Trophoblast cell (in vitro differentiated cells and primary cell): ENCODE results near the gene OXNAD1.
A peak's percentile ranks its signal among the peaks of the same experiment; 100 is the strongest.

Experiments
- DNase-seq, 2 donors: peaks; one replicate each; pipeline ENCODE4 v3.0.0-alpha.2; 2016
- H2AFZ ChIP-seq: 2 replicates; pipeline ENCODE4 v1.6.1; 2013; ENCODE audit warnings: low read length, moderate library complexity, mild to moderate bottlenecking; ENCODE audit not compliant: insufficient read depth, poor library complexity
- H2AK5ac ChIP-seq: 2 replicates; pipeline ENCODE4 v1.6.1; 2013; ENCODE audit warnings: mild to moderate bottlenecking, low read length
- H2BK120ac ChIP-seq: 2 replicates; pipeline ENCODE4 v1.6.1; 2013; ENCODE audit warnings: low read length, mild to moderate bottlenecking, moderate library complexity; ENCODE audit not compliant: insufficient read depth, poor library complexity
- H2BK12ac ChIP-seq: 2 replicates; pipeline ENCODE4 v1.6.1; 2013; ENCODE audit warnings: mild to moderate bottlenecking, low read length, moderate library complexity
- H2BK5ac ChIP-seq: 2 replicates; pipeline ENCODE4 v1.6.1; 2013; ENCODE audit warnings: low read length, low read depth, moderate library complexity, mild to moderate bottlenecking; ENCODE audit not compliant: poor library complexity
- H3K14ac ChIP-seq: 2 replicates; pipeline ENCODE4 v1.6.1; 2013; ENCODE audit warnings: mild to moderate bottlenecking, low read length
- H3K18ac ChIP-seq: 2 replicates; pipeline ENCODE4 v1.6.1; 2013; ENCODE audit warnings: mild to moderate bottlenecking, low read length
- H3K23ac ChIP-seq: 2 replicates; pipeline ENCODE4 v1.6.1; 2013; ENCODE audit warnings: low read length
- H3K27ac ChIP-seq: 2 replicates; pipeline ENCODE4 v1.5.1; 2013; ENCODE audit warnings: low read depth, mild to moderate bottlenecking, inconsistent platforms, low read length, moderate library complexity
- H3K27me3 ChIP-seq: 2 replicates; pipeline ENCODE4 v1.6.1; 2013; ENCODE audit warnings: inconsistent platforms, mild to moderate bottlenecking, low read length, moderate library complexity; ENCODE audit not compliant: insufficient read depth
- H3K36me3 ChIP-seq, 2 experiments: 1 replicate in 1 of 2; 2 replicates in 1 of 2; pipeline ENCODE4 v1.6.1; 2013; ENCODE audit warnings: low read length in 2 of 2, mild to moderate bottlenecking in 2 of 2, moderate library complexity in 1 of 2; ENCODE audit not compliant: insufficient read depth in 2 of 2, control insufficient read depth in 1 of 2
- H3K4ac ChIP-seq: 2 replicates; pipeline ENCODE4 v1.6.1; 2013; ENCODE audit warnings: low read depth, mild to moderate bottlenecking, low read length, moderate library complexity
- H3K4me1 ChIP-seq, 2 experiments: 1 replicate in 1 of 2; 2 replicates in 1 of 2; pipeline ENCODE4 v1.6.1; 2013; ENCODE audit warnings: low read length in 2 of 2, mild to moderate bottlenecking in 2 of 2, moderate library complexity in 1 of 2; ENCODE audit not compliant: insufficient read depth in 2 of 2, control insufficient read depth in 1 of 2
- H3K4me2 ChIP-seq: 2 replicates; pipeline ENCODE4 v1.6.1; 2013; ENCODE audit warnings: inconsistent platforms, mild to moderate bottlenecking, low read length, moderate library complexity
- H3K4me3 ChIP-seq: 2 replicates; pipeline ENCODE4 v1.5.1; 2013; ENCODE audit warnings: mild to moderate bottlenecking, low read depth, low read length, inconsistent platforms
- H3K79me1 ChIP-seq: one replicate; pipeline ENCODE4 v1.6.1; 2013; ENCODE audit warnings: low read length
- H3K79me2 ChIP-seq: 2 replicates; pipeline ENCODE4 v1.6.1; 2013; ENCODE audit warnings: low read length, mild to moderate bottlenecking; ENCODE audit not compliant: control insufficient read depth, insufficient read depth, poor library complexity
- H3K9ac ChIP-seq: 2 replicates; pipeline ENCODE4 v1.6.1; 2013; ENCODE audit warnings: mild to moderate bottlenecking, low read length
- H3K9me3 ChIP-seq: 2 replicates; pipeline ENCODE4 v1.6.1; 2013; ENCODE audit warnings: low read depth, mild to moderate bottlenecking, control low read depth, inconsistent platforms, low read length; ENCODE audit not compliant: insufficient read depth
- H4K12ac ChIP-seq: 2 replicates; pipeline ENCODE4 v1.6.1; 2013; ENCODE audit warnings: low read depth, mild to moderate bottlenecking, low read length, moderate library complexity
- H4K8ac ChIP-seq: 2 replicates; pipeline ENCODE4 v1.6.1; 2013; ENCODE audit warnings: low read depth, mild to moderate bottlenecking, low read length, moderate library complexity
- H4K91ac ChIP-seq: one replicate; pipeline ENCODE4 v1.6.1; 2013; ENCODE audit warnings: low read depth, mild to moderate bottlenecking, low read length, moderate library complexity
- WGBS: extraction: QIAGEN DNeasy Blood & Tissue Kit; methylation state at CpG from one replicate; pipeline ENCODE4 v1.1.7; 2013; ENCODE audit warnings: missing lambda C conversion rate; ENCODE audit not compliant: insufficient read length, insufficient coverage; ENCODE audit errors: extremely low coverage; 5-methylcytosine and 5-hydroxymethylcytosine counted together

The OXNAD1 gene

GRCh38 chr3:16295298-16295890 lies 30.4 kb downstream of the OXNAD1 start:
- no peaks in the 10 kb centered on the region for H3K4me1 ChIP-seq

GRCh38 chr3:16297997-16298885 lies 33.2 kb downstream of the OXNAD1 start:
- WGBS = no CpG with 5 or more reads among the region's 9 CpGs
- Histone ChIP-seq H2BK120ac (no peak overlapping the region), H3K79me1 (no peaks in the 10 kb centered on the region), H2AFZ (no peak overlapping the region), H3K36me3 (peaks cover 0 to 4% of the 10 kb centered on the region in 2 experiments), H2BK12ac (no peak overlapping the region), H3K79me2 (no peaks in the 10 kb centered on the region), H4K12ac (no peak overlapping the region), H2AK5ac (no peak overlapping the region), H4K8ac (no peak overlapping the region), H3K14ac (no peak overlapping the region), H3K9me3 (no peaks in the 10 kb centered on the region), H3K27ac (no peak overlapping the region), H3K4ac (no peak overlapping the region), H3K4me1 (no peaks in the 10 kb centered on the region), H4K91ac (no peak overlapping the region), H3K4me3 (no peak overlapping the region), H3K4me2 (no peak overlapping the region), H3K23ac (no peak overlapping the region), H3K9ac (no peak overlapping the region), H2BK5ac (no peak overlapping the region), H3K18ac (no peak overlapping the region), H3K27me3 (no peaks in the 10 kb centered on the region)
- no peak for DNase-seq

More at GRCh38 chr3:16295298-16295890, 30.4 kb downstream of the OXNAD1 start:
- no peak overlapping the region for H3K18ac ChIP-seq
- no peak overlapping the region for H2BK12ac ChIP-seq
- no peak overlapping the region for H3K9ac ChIP-seq
- H3K9me3 ChIP-seq = no peaks in the 10 kb centered on the region
- H3K14ac ChIP-seq = no peak overlapping the region
- no peak overlapping the region for H2AFZ ChIP-seq
- no peak overlapping the region for H4K12ac ChIP-seq
- DNase-seq = no peak
- H3K27ac ChIP-seq = no peak overlapping the region
- no peaks in the 10 kb centered on the region for H3K79me1 ChIP-seq
- no peak overlapping the region for H2BK120ac ChIP-seq
- H4K91ac ChIP-seq = no peak overlapping the region
- peaks cover 0 to 2% of the 10 kb centered on the region in 2 experiments for H3K36me3 ChIP-seq
- no peak overlapping the region for H3K23ac ChIP-seq
- no peak overlapping the region for H2BK5ac ChIP-seq
- no peak overlapping the region for H3K4me2 ChIP-seq
- no peak overlapping the region for H2AK5ac ChIP-seq
- H3K4ac ChIP-seq = no peak overlapping the region
- WGBS = no CpG with 5 or more reads among the region's 3 CpGs
- H3K4me3 ChIP-seq = no peak overlapping the region
- H3K79me2 ChIP-seq = no peaks in the 10 kb centered on the region
- no peaks in the 10 kb centered on the region for H3K27me3 ChIP-seq
- no peak overlapping the region for H4K8ac ChIP-seq

GRCh38 chr3:16298891-16299290 lies 33.9 kb downstream of the OXNAD1 start:
- Histone ChIP-seq H3K9ac (no peak overlapping the region), H3K4me1 (no peaks in the 10 kb centered on the region), H3K79me1 (no peaks in the 10 kb centered on the region), H3K4ac (no peak overlapping the region), H3K27ac (no peak overlapping the region), H3K79me2 (no peaks in the 10 kb centered on the region), H2AK5ac (no peak overlapping the region), H2AFZ (no peak overlapping the region), H4K8ac (no peak overlapping the region), H4K12ac (no peak overlapping the region), H3K36me3 (peaks cover 0 to 4% of the 10 kb centered on the region in 2 experiments), H4K91ac (no peak overlapping the region), H3K14ac (no peak overlapping the region), H2BK12ac (no peak overlapping the region), H2BK120ac (no peak overlapping the region), H3K23ac (no peak overlapping the region), H3K18ac (no peak overlapping the region), H3K4me2 (no peak overlapping the region), H2BK5ac (no peak overlapping the region), H3K4me3 (no peak overlapping the region), H3K9me3 (no peaks in the 10 kb centered on the region), H3K27me3 (no peaks in the 10 kb centered on the region)
- WGBS = no CpG with 5 or more reads among the region's 6 CpGs
- peak in 1 of 2 donors; percentile 83 for DNase-seq

- DNase-seq = peak; percentile 56 to 74
- Histone ChIP-seq H3K27me3 (no peaks in the 10 kb centered on the region), H4K8ac (no peak overlapping the region), H3K4me3 (no peak overlapping the region), H4K12ac (no peak overlapping the region), H3K14ac (no peak overlapping the region), H2BK120ac (no peak overlapping the region), H3K9me3 (no peaks in the 10 kb centered on the region), H3K4me2 (no peak overlapping the region), H3K23ac (no peak overlapping the region), H3K79me1 (no peaks in the 10 kb centered on the region), H3K27ac (no peak overlapping the region), H2BK12ac (no peak overlapping the region), H3K79me2 (no peaks in the 10 kb centered on the region), H4K91ac (no peak overlapping the region), H3K9ac (no peak overlapping the region), H3K4me1 (no peaks in the 10 kb centered on the region), H3K18ac (no peak overlapping the region), H2AK5ac (no peak overlapping the region), H3K36me3 (peaks cover 0 to 6% of the 10 kb centered on the region in 2 experiments), H2BK5ac (no peak overlapping the region), H2AFZ (no peak overlapping the region), H3K4ac (no peak overlapping the region)
- no CpG with 5 or more reads among the region's 3 CpGs for WGBS
These were observed 34.7 kb downstream of the OXNAD1 start for GRCh38 chr3:16299746-16300145.
